ENCODE measurements around the gene ZBTB46. TPM values are rescaled to one million over a fixed set of nuclear protein-coding genes. Genes with fewer than 3 reads are reported as not detected.

The ZBTB46 gene
- total RNA-seq, 1 donor from 2014 or later, result 0.53 TPM

DNA sequence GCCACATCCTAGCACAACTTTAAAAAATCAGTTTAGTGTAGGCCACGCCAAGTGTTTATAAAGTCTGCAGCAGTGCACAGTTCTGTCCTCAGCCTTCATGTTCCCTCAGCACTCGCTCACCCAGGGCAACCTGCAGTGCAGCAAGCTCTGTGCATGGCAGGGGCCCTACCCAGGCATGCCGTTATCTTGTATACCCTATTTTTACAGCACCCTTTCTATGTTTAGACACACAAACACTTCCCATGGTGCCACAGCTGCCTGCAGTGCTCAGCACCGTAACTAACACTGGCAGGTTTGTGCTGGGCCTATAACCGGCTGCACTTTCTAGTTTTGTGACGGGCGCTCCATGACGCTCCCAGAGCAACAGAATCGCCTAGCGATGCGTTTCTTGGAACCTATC is 43.8 kb downstream of the ZBTB46 start:
- peaks cover 1% of the 10 kb centered on the region for H3K27me3 ChIP-seq (ENCODE audit: control insufficient read depth, insufficient read depth, low read length)
- TF ChIP-seq, protein P1, sequence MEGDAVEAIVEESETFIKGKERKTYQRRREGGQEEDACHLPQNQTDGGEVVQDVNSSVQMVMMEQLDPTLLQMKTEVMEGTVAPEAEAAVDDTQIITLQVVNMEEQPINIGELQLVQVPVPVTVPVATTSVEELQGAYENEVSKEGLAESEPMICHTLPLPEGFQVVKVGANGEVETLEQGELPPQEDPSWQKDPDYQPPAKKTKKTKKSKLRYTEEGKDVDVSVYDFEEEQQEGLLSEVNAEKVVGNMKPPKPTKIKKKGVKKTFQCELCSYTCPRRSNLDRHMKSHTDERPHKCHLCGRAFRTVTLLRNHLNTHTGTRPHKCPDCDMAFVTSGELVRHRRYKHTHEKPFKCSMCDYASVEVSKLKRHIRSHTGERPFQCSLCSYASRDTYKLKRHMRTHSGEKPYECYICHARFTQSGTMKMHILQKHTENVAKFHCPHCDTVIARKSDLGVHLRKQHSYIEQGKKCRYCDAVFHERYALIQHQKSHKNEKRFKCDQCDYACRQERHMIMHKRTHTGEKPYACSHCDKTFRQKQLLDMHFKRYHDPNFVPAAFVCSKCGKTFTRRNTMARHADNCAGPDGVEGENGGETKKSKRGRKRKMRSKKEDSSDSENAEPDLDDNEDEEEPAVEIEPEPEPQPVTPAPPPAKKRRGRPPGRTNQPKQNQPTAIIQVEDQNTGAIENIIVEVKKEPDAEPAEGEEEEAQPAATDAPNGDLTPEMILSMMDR (IDR thresholded peaks at IDR 0.05; ENCODE audit: insufficient read depth, low read length, severe bottlenecking), result no peak
- H3K4me3 ChIP-seq (ENCODE audit: low read depth, low read length), result no peak overlapping the region
- H3K36me3 ChIP-seq (ENCODE audit: control insufficient read depth, insufficient read depth, low read length), result no peaks in the 10 kb centered on the region
- DNase-seq (ENCODE audit: low read depth) (no peak), FAIRE-seq (no peak)

DNA sequence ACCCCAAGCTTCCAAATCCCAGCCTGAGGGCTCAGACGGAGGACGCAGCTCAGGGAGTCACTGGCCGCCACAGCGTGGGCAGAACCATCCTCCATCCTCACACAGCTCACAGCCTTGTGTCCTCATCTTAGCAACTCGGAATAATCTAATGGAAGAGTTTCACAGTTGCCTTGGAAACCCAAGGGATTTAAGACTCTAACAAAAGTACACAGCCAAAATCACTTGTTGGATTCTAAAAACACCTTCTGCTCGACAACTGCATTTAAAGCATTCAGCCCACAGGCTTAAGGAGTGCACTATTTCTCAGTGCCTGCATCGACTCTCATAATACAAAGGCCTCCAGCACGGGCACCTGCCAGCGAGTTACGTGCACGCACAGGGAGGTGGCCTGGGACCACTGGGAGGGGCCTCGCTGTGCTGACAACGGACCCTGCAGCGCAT is 45.4 kb downstream of the ZBTB46 start:
- FAIRE-seq (no peak), DNase-seq (ENCODE audit: low read depth) (no peak)
- Histone ChIP-seq H3K36me3 (ENCODE audit: control insufficient read depth, insufficient read depth, low read length) (no peaks in the 10 kb centered on the region), H3K27me3 (ENCODE audit: control insufficient read depth, insufficient read depth, low read length) (no peaks in the 10 kb centered on the region), H3K4me3 (ENCODE audit: low read depth, low read length) (no peak overlapping the region)
- TF ChIP-seq, protein P1 (IDR thresholded peaks at IDR 0.05; ENCODE audit: insufficient read depth, low read length, severe bottlenecking), result no peak

DNA sequence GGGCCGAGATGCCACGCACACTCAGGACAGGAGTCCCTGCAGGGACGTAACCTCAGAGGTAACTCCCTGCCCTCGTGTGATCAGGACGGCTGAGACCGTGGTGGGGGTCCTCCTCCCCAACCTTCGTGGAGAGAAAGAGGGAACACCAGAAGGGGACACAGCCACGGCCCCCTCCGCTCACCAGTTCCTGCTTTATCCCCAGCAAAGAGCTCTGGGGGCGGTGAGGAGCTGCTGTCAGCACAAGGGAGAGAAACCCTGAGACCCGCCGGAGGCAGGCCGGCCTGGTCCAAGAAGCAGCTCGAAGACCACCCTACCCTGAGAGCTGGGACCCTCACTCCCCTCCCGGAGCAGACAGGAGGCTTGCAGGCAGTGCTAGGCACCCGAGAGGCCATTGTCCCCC is 47.1 kb downstream of the ZBTB46 start:
- Histone ChIP-seq H3K27me3 (ENCODE audit: control insufficient read depth, insufficient read depth, low read length) (no peaks in the 10 kb centered on the region), H3K4me3 (ENCODE audit: low read depth, low read length) (no peak overlapping the region), H3K36me3 (ENCODE audit: control insufficient read depth, insufficient read depth, low read length) (no peaks in the 10 kb centered on the region)
- FAIRE-seq, result no peak
- TF ChIP-seq, protein P1 (IDR thresholded peaks at IDR 0.05; ENCODE audit: insufficient read depth, low read length, severe bottlenecking), result no peak
- no peak for DNase-seq (ENCODE audit: low read depth)

DNA sequence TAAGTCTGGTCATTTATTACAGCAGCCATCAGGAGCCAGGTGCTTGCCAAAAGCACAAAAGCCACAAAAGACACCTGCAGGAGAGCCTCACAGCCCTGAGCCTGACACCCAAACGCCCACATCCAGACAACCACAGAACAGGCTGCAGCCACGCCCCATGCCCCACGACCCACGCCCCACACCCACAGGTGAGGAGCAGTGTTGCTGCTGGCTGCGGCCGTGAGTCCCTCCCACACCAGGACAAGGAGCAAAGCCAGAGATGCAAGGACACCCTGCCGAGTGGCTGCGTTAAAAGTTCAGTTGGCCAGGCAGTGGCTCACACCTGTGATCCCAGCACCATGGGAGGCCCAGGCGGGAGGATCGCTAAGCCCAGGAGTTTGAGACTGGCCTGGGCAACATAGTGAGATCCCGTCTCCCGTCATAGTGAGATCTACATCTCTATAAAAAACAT is 48.5 kb downstream of the ZBTB46 start:
- Histone ChIP-seq H3K27me3 (ENCODE audit: control insufficient read depth, insufficient read depth, low read length) (no peaks in the 10 kb centered on the region), H3K36me3 (ENCODE audit: control insufficient read depth, insufficient read depth, low read length) (no peaks in the 10 kb centered on the region), H3K4me3 (ENCODE audit: low read depth, low read length) (no peak overlapping the region)
- no peak for FAIRE-seq
- no peak for DNase-seq (ENCODE audit: low read depth)
- TF ChIP-seq, protein P1 (IDR thresholded peaks at IDR 0.05; ENCODE audit: insufficient read depth, low read length, severe bottlenecking), result no peak

DNA sequence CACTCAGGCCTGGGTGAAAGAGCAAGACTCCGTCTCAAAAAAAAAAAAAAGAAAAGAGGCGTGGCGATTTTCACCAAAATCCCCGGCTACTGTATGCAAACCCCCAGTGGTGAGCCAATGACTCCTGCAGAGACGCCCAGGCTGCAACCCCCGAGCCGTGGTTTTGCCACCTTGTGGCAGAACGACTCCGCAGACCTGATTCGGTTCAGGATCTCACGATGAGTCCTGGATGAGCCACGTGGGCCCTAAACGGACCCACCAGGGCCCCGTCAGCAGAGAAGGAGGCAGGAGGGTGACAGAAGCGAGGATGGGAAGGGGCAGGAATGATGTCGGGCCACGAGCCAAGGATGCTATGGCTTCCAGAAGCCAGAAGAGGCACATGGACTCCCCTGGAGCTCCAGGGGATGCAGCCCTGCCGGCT is 49.0 kb downstream of the ZBTB46 start:
- DNase-seq (ENCODE audit: low read depth) (no peak), FAIRE-seq (no peak)
- TF ChIP-seq, protein P1 (IDR thresholded peaks at IDR 0.05; ENCODE audit: insufficient read depth, low read length, severe bottlenecking), result no peak
- Histone ChIP-seq H3K36me3 (ENCODE audit: control insufficient read depth, insufficient read depth, low read length) (no peaks in the 10 kb centered on the region), H3K27me3 (ENCODE audit: control insufficient read depth, insufficient read depth, low read length) (no peaks in the 10 kb centered on the region), H3K4me3 (ENCODE audit: low read depth, low read length) (no peak overlapping the region)

DNA sequence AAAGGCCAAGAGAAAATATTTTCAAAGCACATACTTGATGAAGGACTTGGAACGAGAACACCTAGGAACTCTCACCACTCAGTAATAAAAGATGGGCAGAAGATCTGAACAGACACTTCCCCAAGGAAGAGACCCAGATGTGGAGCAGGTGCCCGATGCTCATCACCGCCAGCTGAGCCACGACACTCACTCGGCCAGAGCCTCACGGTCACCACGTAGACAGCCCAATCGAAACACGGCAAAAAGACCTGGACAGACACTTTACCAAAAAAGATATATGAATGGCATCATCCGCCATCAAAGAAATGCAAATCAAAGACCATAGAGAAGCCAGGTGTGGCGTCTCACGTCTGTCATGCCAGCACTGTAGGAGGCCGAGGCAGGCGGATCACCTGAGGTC is 49.9 kb downstream of the ZBTB46 start:
- Histone ChIP-seq H3K4me3 (ENCODE audit: low read depth, low read length) (no peak overlapping the region), H3K27me3 (ENCODE audit: control insufficient read depth, insufficient read depth, low read length) (no peaks in the 10 kb centered on the region), H3K36me3 (ENCODE audit: control insufficient read depth, insufficient read depth, low read length) (no peaks in the 10 kb centered on the region)
- TF ChIP-seq, protein P1 (IDR thresholded peaks at IDR 0.05; ENCODE audit: insufficient read depth, low read length, severe bottlenecking), result no peak
- FAIRE-seq (no peak), DNase-seq (ENCODE audit: low read depth) (no peak)
